Measurements from ENCODE around the gene C6orf47.
A peak's percentile ranks its signal among the peaks of the same experiment; 100 is the strongest.

C6orf47 gene

DNA sequence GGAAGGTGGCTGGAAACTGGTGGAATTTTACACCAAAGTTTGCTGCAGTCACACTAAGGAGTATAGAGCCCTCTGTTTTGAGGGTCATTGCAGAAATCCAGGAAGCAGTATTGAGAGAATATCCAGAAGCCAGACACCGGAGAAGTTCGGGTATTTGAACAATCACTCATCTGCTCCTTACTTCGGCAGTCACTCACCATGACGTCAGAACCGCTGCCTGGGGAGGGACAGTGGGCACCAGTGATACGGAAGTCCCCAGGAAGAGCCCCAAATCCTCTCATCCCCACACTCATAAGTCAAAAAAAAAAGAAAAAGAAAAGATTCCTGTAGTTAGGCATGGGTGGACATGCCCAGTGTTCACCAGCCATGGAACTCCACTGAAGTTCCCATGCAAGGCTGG is 16.3 kb upstream of the C6orf47 start:
- H3K4me3 ChIP-seq (replicated peaks; ENCODE audit: low read depth, low read length) = no peak overlapping the region
- DNase-seq (ENCODE audit: low read depth) = no peak
- TF ChIP-seq CTCF (IDR thresholded peaks at IDR 0.05; ENCODE audit: low read length, missing control alignments) = no peak

DNA sequence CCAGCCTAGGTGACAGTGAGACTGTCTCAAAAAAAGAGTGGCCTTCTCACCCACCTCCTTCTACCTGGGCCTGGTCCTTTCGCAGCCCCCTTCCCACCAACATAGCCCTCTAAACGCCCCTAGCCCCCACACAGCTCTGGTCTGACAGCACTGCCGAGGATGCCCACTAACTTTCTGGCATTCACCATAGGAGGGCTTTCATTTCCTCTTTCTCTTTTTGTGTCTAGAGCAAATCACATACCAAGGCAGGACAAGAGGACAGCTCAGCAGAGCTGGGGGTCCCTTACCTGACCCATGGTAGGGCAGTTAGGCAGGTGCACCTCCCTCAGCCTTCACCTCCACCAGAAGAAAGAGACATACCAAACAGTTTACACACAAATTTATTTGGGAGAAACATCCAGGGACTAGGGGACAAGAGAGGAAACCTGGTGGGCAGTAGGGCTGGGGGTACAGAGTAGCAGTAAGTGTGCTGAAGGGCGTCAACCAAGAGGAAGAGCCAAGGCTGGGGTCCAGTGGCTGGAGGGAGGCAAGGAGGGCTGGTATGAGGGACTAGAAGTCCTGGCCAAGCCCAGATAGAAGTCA is 15.8 kb upstream of the C6orf47 start:
- TF ChIP-seq CTCF (IDR thresholded peaks at IDR 0.05; ENCODE audit: low read length, missing control alignments) = no peak
- no peak for DNase-seq (ENCODE audit: low read depth)
- no peak overlapping the region for H3K4me3 ChIP-seq (replicated peaks; ENCODE audit: low read depth, low read length)

DNA sequence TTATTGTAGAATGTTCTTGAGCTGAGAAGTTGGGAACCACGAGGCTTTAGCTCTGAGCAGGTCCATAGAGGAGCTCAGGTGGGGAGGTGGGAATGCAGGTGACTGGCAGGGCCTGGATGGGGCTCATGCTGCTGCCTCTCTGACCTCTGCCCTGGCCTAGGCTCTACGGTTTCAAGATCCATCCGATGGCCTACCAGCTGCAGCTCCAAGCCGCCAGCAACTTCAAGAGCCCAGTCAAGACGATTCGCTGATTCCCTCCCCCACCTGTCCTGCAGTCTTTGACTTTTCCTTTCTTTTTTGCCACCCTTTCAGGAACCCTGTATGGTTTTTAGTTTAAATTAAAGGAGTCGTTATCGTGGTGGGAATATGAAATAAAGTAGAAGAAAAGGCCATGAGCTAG is 9.1 kb upstream of the C6orf47 start, which contains the start of gene LY6G5B:
Gene LY6G5B (plus strand): TSS at position 301 of the 400 bp plus-strand sequence. CDS start 975 bp downstream, outside the sequence.
- no peak for DNase-seq (ENCODE audit: low read depth)
- no peak for TF ChIP-seq CTCF (IDR thresholded peaks at IDR 0.05; ENCODE audit: low read length, missing control alignments)
- H3K4me3 ChIP-seq (replicated peaks; ENCODE audit: low read depth, low read length) = no peak within 1 kb of the TSS

DNA sequence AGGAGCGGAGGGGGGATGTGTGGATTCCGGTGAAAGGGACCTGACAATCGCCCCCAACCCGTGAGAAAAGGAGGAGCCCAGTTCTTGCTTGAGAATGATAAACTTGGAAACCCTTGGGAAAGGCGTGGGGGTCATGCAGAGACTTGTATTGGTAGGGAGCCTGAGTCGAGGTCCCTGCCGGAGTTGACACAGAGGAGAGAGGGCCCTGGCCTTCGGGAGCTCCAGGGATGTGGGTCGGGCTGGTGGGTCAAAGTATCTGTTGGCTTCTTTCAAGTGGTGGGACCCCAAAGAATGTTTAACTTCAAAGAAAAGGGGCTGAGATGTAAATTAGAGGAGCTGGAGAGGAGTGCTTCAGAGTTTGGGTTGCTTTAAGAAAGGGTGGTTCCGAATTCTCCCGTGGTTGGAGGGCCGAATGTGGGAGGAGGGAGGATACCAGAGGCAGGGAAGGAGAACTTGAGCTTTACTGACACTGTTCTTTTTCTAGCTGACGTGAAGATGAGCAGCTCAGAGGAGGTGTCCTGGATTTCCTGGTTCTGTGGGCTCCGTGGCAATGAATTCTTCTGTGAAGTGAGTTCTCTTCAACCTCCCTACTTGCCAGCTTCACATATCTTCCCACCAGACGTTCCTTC is 5.9 kb upstream of the C6orf47 start:
- no peak for DNase-seq (ENCODE audit: low read depth)
- no peak for TF ChIP-seq CTCF (IDR thresholded peaks at IDR 0.05; ENCODE audit: low read length, missing control alignments)
- H3K4me3 ChIP-seq (replicated peaks; ENCODE audit: low read depth, low read length) = peak overlapping the region; percentile 96

DNA sequence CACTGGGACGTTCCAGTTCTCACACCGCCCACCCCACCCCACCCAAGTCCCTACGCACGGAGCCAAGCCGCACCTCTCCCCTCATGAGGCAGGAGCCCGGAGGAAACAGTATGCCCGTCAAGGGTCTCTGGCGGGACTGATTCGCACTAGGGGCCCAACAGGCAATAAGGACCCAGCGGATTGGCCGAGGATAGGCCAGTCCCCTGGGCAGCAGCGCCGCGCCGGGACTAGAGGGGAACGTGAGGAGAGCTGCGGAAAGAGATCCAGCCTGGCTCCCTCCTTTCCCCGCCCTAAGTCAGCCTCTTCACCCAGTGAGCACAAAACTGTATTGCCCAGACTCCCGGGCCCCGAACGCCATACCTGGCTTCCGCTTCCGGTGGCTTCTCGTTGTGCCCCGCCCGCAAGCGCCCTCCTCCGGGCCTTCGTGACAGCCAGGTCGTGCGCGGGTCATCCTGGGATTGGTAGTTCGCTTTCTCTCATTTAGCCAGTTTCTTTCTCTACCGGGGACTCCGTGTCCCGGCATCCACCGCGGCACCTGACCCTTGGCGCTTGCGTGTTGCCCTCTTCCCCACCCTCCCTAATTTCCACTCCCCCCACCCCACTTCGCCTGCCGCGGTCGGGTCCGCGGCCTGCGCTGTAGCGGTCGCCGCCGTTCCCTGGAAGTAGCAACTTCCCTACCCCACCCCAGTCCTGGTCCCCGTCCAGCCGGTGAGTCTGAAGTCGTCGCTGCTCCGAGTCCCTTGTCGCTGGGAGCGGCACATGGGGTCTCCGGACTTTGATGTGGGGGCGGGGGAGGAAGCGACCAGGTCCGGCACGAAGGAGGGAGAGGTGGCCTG is 5.1 kb upstream of the C6orf47 start, which contains the start of gene CSNK2B:
Gene CSNK2B (plus strand): TSS at position 580 of the 836 bp plus-strand sequence. CDS start 752 bp downstream, outside the sequence.
- peak; percentile 97 for DNase-seq (ENCODE audit: low read depth)
- no peak for TF ChIP-seq CTCF (IDR thresholded peaks at IDR 0.05; ENCODE audit: low read length, missing control alignments)
- peak within 1 kb of the TSS; percentile 96 for H3K4me3 ChIP-seq (replicated peaks; ENCODE audit: low read depth, low read length)

GRCh38 chr6:31664790-31665500 is 4.4 kb upstream of the C6orf47 start, which contains the start of gene GPANK1:
Gene GPANK1, minus strand, starts transcription at chr6:31664997. Its CDS starts 519 bp downstream, at chr6:31664478.
- TF ChIP-seq CTCF (IDR thresholded peaks at IDR 0.05; ENCODE audit: low read length, missing control alignments) = no peak
- peak; percentile 97 for DNase-seq (ENCODE audit: low read depth)
- peak within 1 kb of the TSS; percentile 96 for H3K4me3 ChIP-seq (replicated peaks; ENCODE audit: low read depth, low read length)

Measured in fibroblast of pulmonary artery (primary cell).